ENCODE results near the gene DNAJC5.

Gene DNAJC5

DNA sequence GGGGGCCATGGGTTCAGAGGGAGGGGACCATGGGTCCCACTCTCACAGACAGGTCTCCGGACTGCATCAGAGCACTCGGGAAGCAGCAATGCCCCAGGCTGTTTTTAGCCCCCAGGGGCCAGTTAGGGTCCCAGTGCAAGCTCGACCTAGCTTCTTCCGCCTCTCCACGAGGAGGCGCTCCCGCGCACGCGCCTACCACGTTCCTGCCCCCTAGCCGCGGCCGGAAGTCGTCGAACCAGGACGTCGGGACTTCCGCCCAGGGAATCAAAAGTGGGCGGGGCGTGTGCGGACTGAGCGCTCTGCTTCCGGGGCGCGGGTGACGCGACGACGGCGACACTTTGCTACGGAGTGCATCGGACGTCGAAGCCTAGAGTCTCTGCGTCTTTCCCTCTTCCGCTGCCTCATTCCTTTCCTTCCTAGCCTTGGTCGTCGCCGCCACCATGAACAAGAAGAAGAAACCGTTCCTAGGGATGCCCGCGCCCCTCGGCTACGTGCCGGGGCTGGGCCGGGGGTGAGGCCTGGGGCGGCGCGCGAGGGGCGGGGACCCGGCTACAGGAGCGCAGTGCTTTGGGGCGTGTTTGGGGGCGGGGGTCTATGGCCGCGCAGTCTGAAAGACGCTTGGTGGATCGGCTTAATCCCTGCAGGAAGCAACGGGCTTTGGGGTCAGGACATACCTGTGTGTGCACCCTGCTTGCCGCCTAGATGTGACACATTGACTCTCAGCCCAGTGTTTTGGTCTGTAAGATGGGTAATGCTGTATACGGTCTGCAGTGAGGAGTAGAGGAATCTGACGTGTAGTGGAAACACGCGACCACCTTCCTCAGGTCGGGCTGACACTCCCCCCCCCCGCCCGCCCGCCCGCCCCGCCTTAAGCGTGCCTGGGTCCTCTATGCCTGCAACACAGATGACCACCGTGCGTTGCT, 86.1 kb downstream of the DNAJC5 start, which contains the start of gene PRPF6:
TSS of gene PRPF6 (plus strand) at position 327 of the 923 bp plus-strand sequence. CDS start at position 441, 114 bp downstream.
- H3K9me3 ChIP-seq (ENCODE audit: insufficient read depth, low read depth, low read length) = no peaks in the 10 kb centered on the region
- H3K4me3 ChIP-seq (ENCODE audit: low read length) = peak within 1 kb of the TSS; percentile 98
- H3K36me3 ChIP-seq (ENCODE audit: insufficient read depth, low read depth, low read length) = peaks cover 28% of the 10 kb centered on the region
- peak within 1 kb of the TSS; percentile 22 for H3K27ac ChIP-seq (ENCODE audit: low read length)
- peak within 1 kb of the TSS; percentile 82; the same call in 1 of the 2 replicates for H3K9ac ChIP-seq (ENCODE audit: low read depth, low read length)
- H3K27me3 ChIP-seq (ENCODE audit: insufficient read depth, low read length) = peaks cover 14% of the 10 kb centered on the region
- peaks cover 9% of the 10 kb centered on the region for H3K4me1 ChIP-seq (ENCODE audit: insufficient read depth, low read length)

DNA sequence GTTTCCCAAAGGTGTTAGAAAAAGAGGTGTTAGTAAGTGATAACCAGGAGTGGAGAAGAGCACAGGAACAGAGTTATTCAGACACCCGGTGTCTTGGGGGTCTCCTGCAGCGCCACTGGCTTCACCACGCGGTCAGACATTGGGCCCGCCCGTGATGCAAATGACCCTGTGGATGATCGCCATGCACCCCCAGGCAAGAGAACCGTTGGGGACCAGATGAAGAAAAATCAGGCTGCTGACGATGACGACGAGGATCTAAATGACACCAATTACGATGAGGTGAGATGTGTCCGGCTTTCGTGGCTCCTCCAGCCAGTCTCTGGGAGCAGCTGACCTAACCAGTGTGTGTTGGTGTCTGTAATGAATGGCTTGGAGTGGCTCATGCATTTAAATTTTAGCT, 88.0 kb downstream of the DNAJC5 start:
- peaks cover 13% of the 10 kb centered on the region for H3K27me3 ChIP-seq (ENCODE audit: insufficient read depth, low read length)
- no peak overlapping the region for H3K9ac ChIP-seq (ENCODE audit: low read depth, low read length)
- peaks cover 9% of the 10 kb centered on the region for H3K4me1 ChIP-seq (ENCODE audit: insufficient read depth, low read length)
- H3K9me3 ChIP-seq (ENCODE audit: insufficient read depth, low read depth, low read length) = no peaks in the 10 kb centered on the region
- H3K36me3 ChIP-seq (ENCODE audit: insufficient read depth, low read depth, low read length) = peaks cover 44% of the 10 kb centered on the region
- H3K27ac ChIP-seq (ENCODE audit: low read length) = no peak overlapping the region
- no peak overlapping the region for H3K4me3 ChIP-seq (ENCODE audit: low read length)

Data from iPS-20b (cell line).